Peyer's patch (tissue), 4 donors: ENCODE data around the gene MAP2K5.

Experiments used
- CTCF ChIP-seq, 6 experiments: fragments of 450-650 bp in 4 of 6; fragments of 200-600 bp in 2 of 6; sonication (generic) in 1 of 6; IDR thresholded peaks; one replicate each; pipeline ENCODE4 v1.5.1; 2017 to 2019; ENCODE audit warnings: antibody characterized with exemption in 6 of 6, mild to moderate bottlenecking in 3 of 6, moderate library complexity in 1 of 6
- POLR2A ChIP-seq, 2 donors: fragments of 450-650 bp; IDR thresholded peaks; one replicate each; pipeline ENCODE4 v1.5.1; 2017; ENCODE audit warnings: antibody characterized with exemption in 2 of 2, mild to moderate bottlenecking in 2 of 2, moderate library complexity in 2 of 2

- TF ChIP-seq CTCF (IDR thresholded peaks at IDR 0.05), result no peak
- no peak for TF ChIP-seq POLR2A (IDR thresholded peaks at IDR 0.05)
Measured at GRCh38 chr15:67584157-67584556, 41.7 kb downstream of the MAP2K5 start.
